Mucosa of descending colon (tissue), 3 donors: ENCODE measurements around the gene SLC29A3. TPM values are rescaled to one million over a fixed set of nuclear protein-coding genes. Genes with fewer than 3 reads are reported as not detected.

Experiments
- ATAC-seq: fragments of 200-7000 bp; cut with Tn5 transposase; one replicate; pipeline ENCODE4 v1.9.1; 2020; ENCODE audit warnings: mild to moderate bottlenecking, moderate library complexity
- DNase-seq, 3 donors: peaks; one replicate each; pipeline ENCODE4 v3.0.0-alpha.2; 2020
- H3K36me3 ChIP-seq: fragments of 200-600 bp; one replicate; pipeline ENCODE4 v1.8.0; 2021; ENCODE audit warnings: low read depth, mild to moderate bottlenecking
- H3K4me1 ChIP-seq: fragments of 200-600 bp; one replicate; pipeline ENCODE4 v1.8.0; 2021; ENCODE audit warnings: low read depth, mild to moderate bottlenecking
- H3K4me3 ChIP-seq: fragments of 200-600 bp; one replicate; pipeline ENCODE4 v1.8.0; 2021; ENCODE audit warnings: mild to moderate bottlenecking
- H3K9me3 ChIP-seq: fragments of 200-600 bp; one replicate; pipeline ENCODE4 v1.8.0; 2021; ENCODE audit warnings: mild to moderate bottlenecking
- CTCF ChIP-seq: fragments of 200-600 bp; IDR thresholded peaks from one replicate; pipeline ENCODE4 v1.8.0; 2022; ENCODE audit warnings: antibody characterized with exemption, mild to moderate bottlenecking
- intact Hi-C, 2 donors: fragments of 100-400 bp; cut with DNase I in 1 of 2; cut with micrococcal nuclease in 1 of 2; formaldehyde crosslinking; loops; one replicate each; pipeline versions ENCODE4 v1.11.0 to v1.11.1; 2022; cut with DNase I, micrococcal nuclease
- total RNA-seq, 3 donors: library from RNA; stranded (reverse); fragmentation: NEBNext Ultra II Directional in 2 of 3; extraction: Animal tissue kit (Norgen Biotek cat#: 25700) in 2 of 3; gene quantifications; one replicate each; pipeline versions ENCODE4 v1.2.1 to v1.2.4, GENCODE V29; 2021 to 2023
- donor health status: DM: no; HTN: no; CAD: no; lungs with moderate emphysema.
- donor health status: DM: no; HTN: no; CAD: no.
- donor health status: DM: no; HTN: yes; CAD: no.

The SLC29A3 gene
- total RNA-seq, 3 donors from 2014 or later = 6.0 to 6.4 (median 6.3) TPM

DNA sequence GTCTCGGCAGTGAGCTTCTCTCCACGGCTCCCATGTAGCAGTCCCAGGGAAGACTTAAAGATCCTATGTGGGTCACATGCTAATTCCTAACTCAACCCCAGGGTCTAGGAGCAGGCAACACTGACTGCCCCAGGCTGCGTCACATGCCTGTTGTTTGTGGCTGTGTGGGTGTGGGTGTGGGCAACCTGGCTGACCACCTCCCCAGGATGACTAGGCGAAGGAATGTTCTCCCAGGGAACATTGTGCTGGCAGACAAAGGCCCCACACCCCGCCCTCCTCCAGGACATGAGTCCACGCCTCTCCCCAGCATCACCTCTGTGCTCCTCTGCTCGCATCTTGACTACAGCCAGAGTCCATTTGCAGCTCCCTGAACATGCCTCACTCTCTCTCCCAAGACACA is 30.3 kb downstream of the SLC29A3 start:
- TF ChIP-seq CTCF = no peak
- no peak overlapping the region for H3K4me3 ChIP-seq
- ATAC-seq (peak; percentile 18), DNase-seq (no peak)
- no peaks in the 10 kb centered on the region for H3K36me3 ChIP-seq
- no peaks in the 10 kb centered on the region for H3K9me3 ChIP-seq
- H3K4me1 ChIP-seq = peaks cover 4% of the 10 kb centered on the region
- intact Hi-C loops = no loop called here

- H3K4me1 ChIP-seq = peaks cover 4% of the 10 kb centered on the region
- H3K36me3 ChIP-seq = no peaks in the 10 kb centered on the region
- ATAC-seq = no peak
- intact Hi-C loops = no loop called here
- H3K4me3 ChIP-seq = no peak overlapping the region
- TF ChIP-seq CTCF = no peak
- no peak for DNase-seq
- no peaks in the 10 kb centered on the region for H3K9me3 ChIP-seq
Observed at GRCh38 chr10:71351087-71351486, 32.0 kb downstream of the SLC29A3 start.

GRCh38 chr10:71351628-71352319 is 32.7 kb downstream of the SLC29A3 start:
- peak; percentile 73 for ATAC-seq

GRCh38 chr10:71353639-71354038 is 34.6 kb downstream of the SLC29A3 start:
- H3K4me1 ChIP-seq = no peaks in the 10 kb centered on the region
- ATAC-seq (no peak), DNase-seq (no peak)
- no peak overlapping the region for H3K4me3 ChIP-seq
- no peaks in the 10 kb centered on the region for H3K36me3 ChIP-seq
- H3K9me3 ChIP-seq = no peaks in the 10 kb centered on the region
- intact Hi-C loops = no loop called here
- no peak for TF ChIP-seq CTCF

More at GRCh38 chr10:71351628-71352319, 32.7 kb downstream of the SLC29A3 start:
- no peaks in the 10 kb centered on the region for H3K9me3 ChIP-seq
- intact Hi-C loops = no loop called here
- H3K4me1 ChIP-seq = peaks cover 4% of the 10 kb centered on the region
- DNase-seq = peak; percentile 65 to 71 (median 69)
- H3K36me3 ChIP-seq = no peaks in the 10 kb centered on the region
- TF ChIP-seq CTCF = no peak
- H3K4me3 ChIP-seq = no peak overlapping the region

- DNase-seq = no peak
Observed at GRCh38 chr10:71354776-71355175, 35.7 kb downstream of the SLC29A3 start.

More at GRCh38 chr10:71354776-71355175, 35.7 kb downstream of the SLC29A3 start:
- TF ChIP-seq CTCF = no peak
- no peak for ATAC-seq
- Histone ChIP-seq H3K9me3 (no peaks in the 10 kb centered on the region), H3K4me1 (no peaks in the 10 kb centered on the region), H3K36me3 (no peaks in the 10 kb centered on the region), H3K4me3 (no peak overlapping the region)
- intact Hi-C loops = no loop called here
